Stimulated activated CD8-positive, alpha-beta memory T cell treated with anti-CD3 and anti-CD28 coated beads, Interleukin-7, amount 100 ng/mL, for 24 hours (primary cell): Measurements from ENCODE around the gene CFAP91.
"Not testable (repeated sequence)": the region's sequence is repeated elsewhere in the genome, so short reads cannot be mapped to it uniquely, and the experiment has no call there.

ENCODE experiments used
- DNase-seq: peaks from one replicate; pipeline ENCODE4 v3.0.0-alpha.2; 2020; ENCODE audit warnings: low read depth

CFAP91 gene

DNA sequence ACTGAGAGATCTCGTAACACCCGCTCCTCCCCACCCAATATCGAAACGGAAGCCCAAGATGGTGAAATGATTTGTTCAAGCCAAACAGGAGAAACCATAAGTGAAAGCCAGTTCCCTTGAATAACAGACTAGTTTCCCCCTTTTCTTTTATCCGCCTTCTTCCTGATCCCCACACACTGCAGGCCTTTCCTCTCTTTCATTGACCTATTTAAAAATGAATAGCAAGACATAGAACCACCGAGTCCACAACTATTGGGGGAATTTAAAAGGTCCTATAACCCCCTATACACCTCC lies 25.2 kb upstream of the CFAP91 start:
- DNase-seq: no peak

DNA sequence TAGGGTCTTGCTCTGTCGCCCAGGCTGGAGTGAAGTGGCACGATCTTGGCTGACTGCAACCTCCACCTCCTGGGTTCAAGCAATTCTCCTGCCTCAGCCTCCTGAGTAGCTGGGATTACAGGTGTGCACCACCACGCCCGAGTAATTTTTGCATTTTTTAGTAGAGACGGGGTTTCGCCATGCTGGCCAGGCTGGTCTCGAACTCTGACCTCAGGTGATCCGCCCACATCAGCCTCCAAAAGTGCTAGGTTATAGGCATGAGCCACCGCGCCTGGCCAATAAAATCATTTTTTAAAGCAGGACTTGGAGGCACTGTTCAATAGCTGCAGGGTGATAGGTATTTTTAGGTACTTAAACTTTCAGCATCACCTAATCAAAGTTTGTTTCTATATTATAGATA lies 24.6 kb upstream of the CFAP91 start:
- not testable (repeated sequence) for DNase-seq

DNA sequence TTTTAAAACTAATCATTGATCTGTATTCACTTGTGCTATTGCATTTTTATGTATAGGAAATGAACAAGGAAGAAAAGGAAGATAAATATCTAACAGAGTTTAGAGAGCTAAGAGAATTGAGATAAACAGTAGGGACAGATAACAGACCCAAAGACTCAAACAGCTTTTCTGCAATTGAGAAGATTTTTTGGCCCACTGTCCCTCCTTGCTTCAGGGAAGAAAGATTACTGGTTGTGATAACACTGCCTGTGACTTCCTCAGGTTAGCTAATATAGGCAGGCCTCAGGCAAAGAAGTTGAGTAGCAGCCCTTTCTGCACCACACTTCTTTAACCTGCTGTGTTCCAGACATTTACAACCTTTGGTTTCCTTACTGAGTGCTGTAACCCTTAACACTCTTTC lies 22.9 kb upstream of the CFAP91 start:
- DNase-seq: no peak

DNA sequence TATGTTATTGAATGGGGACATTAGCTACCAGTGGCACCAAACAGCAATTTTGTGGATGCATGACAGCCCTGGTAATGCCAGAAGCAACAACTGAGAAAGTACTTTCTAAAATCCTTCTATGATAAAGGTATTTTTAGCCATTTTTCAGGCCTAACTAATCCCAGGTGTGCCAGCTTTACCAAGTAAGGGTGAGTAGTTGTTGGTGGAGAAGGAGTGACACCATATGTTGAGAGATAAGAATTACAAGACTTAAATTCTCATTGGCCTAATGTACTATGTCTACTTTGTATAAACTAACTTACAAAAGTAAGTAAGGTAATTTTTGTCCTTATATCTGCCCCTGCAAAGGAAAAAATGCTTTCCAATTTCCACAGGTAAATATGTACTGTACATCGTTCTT lies 21.5 kb upstream of the CFAP91 start:
- no peak for DNase-seq

DNA sequence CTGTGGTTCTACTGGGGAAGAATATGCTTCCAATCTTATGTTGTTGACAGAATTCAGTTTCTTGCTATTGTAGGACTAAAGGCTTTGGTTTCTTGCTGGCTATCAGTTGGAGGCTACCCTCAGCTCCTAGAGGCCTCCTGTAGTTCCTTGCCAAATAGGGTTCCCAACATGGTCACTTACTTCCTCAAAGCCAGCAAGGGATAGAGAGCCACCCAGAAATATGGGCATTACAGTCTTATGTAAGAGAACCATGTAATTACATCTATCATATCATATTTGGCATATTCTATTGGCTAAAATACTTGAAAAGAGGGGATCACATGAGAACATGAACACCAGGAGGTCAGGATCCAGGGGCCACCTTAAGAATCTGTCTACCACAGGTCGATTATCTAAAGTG lies 19.4 kb upstream of the CFAP91 start:
- no peak for DNase-seq

DNA sequence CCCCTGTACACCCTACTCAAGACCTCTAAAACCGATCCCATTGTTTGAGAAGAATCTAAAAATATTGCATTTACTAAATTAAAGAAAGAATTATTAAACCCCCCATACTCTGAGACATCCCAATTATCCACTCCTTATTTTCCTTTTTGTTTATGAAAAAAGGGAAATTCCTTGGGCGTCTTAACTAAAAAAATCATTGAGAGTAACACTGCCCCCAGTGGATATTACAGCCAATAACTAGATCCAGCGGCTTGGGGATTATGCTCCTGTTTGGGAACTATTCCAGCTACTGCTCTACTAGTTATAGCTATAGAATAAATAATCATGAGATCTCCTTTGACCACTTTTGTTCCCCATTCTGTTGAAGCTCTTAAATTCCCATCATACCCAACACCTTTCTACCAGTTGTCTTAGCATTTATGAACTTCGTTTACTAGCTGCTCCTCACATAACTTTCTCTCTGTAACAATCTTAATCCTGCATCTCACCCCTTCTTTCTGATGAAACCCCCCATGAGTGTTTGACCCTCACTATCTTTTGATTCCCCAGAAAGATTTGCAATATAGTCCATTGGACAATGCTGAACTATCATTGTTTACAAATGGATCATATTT lies 12.7 kb upstream of the CFAP91 start:
- no peak for DNase-seq

DNA sequence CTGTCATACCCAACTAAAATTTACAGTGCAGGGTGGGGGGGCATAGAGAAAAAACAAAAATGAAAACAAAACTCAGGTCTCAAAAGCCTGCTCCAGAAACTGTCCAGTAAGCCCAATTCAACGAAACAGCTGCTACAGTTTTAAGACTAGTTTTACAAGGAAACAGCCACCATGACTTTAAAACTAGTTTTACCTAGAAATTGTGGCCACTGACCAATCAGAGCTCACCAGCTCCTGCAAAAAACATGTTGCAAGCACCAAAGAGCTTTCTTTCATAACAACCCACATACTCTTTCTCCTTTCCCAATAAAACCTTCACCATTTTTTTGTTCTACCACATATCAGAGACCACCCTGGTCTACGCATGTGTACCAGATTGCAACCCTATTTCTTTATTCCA lies 7.3 kb upstream of the CFAP91 start:
- no peak for DNase-seq

DNA sequence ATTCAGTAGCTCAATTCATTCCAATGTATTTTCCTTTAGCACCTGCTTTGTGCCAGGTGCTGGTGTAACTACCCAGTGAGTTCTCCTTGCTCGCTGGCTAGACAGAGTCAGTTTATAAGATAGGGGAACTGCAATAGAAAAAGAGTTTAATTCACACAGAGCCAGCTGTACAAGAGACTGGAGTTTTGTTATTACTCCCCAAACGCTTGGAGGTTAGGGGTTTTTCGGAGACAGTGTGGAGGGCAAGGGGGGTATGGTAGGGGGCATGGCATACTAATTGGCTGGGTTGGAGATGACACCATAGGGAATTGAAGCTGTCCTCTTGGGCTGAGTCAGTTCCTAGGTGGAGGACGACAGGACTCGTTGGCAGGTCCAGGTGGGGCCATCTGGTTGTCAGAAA lies 5.4 kb upstream of the CFAP91 start:
- DNase-seq: no peak

DNA sequence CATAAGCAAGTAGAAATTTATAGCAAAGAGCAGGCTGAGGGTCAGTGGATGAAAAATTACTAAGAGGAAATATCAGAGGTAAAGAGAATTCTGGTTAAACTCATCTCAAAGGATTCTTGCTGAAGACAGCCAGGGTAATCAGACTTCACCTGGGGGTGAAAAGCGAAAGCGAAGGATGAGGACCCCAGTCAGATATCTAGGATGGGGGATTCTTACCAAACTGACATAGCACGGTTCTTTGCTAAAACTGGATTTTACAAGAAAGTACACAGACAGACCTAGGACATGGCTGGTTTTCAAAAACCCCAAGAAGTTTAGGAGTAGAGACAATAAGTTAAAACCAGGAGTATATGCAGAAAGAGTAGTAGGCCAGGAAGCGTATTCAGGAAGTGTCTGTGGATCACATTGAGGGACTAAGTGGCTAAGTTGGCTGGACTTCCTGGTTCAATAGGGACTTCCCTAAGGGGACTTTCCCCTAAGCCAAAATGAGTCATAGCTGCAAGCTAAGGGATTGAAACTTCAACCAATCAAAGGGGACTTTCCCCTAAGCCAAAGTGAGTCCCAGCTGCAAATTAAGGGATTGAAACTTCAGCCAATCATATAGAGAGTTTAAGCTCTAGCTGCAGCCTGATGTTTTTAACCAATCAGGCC lies 2.4 kb upstream of the CFAP91 start:
- DNase-seq: no peak

DNA sequence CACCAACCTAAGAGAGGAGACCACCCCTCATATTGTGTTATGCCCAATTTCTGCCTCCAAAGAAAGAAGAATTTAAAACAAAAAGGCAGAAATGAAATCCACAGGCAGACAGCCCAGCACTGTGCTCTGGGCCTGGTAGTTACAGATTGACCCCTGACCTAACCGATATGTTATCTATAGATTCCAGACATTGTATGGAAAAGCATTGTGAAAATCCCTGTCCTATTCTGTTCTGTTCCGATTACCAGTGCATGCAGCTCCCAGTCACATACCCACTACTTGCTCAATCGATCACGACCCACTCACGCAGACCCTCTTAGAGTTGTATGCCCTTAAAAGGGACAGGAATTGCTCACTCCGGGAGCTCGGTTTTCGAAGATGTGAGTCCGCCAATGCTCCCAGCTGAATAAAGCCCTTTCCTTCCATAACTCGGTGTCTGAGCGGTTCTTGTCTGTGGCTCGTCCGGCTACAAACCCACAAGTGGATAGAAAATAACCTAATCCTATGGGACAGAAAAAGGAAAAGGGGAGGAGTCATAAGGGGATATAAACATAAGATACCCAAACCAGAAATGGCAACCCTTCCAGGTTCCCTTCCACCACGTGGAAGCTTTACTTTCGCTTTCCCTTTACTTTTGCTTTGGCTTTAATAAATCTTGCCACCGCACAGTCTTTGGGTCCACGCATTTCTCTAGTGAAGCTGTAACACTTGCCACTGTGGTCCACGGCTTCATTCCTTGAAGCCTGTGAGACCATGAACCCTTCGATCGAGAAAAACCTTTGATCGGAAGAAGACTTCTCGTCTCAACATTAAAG lies 1.7 kb upstream of the CFAP91 start:
- no peak for DNase-seq

DNA sequence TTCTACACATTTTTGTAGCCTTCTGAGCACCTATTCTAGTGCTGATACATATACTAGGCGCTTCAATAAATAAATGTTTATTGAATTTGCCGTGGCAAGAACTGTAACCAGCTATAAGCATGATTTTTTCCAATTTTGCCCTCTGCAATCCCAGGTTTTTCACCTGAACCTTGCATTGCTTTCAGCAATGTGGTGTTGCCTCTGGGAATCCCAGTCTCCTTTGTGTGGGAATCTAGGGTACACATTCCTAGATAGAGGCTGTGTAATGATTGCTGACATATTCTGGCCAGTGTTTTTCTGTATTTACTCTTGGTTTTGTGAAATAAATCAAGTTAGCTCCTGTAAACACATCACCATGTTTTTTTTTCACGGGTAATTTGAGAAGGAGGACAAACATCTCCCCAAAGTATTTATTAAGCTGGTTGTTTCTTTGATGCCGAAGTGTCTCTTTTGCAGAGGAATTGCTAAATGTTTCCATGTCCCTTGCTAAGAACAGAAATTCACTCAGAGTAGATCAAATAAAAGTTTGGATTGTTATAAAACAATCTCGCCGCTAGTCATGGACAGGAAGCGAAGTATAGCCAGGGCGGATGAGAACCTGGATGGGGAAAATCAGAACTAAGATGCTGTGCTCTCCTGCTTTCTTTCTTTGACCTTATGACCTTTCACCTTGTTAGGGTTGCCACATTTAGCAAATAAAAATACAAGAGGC lies 1.2 kb downstream of the CFAP91 start:
- no peak for DNase-seq

DNA sequence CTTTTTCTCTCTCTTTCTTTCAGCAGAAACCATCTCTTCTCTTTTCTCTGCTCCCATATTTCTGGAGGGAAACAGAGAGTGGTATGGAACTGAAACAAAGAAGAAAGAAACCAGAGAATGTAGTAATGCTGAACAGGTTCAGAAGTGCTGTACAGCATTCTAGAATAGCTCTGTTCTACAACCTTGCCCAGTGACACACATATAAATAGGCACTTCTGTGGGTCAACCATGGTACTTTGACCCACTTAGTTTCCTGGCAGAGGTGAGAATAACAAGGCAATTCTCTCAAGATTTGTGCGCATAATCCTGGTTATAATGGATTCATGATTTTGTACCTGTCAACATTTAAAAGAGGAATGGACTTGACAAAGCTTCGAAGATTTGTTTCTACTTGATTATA lies 12.3 kb downstream of the CFAP91 start:
- DNase-seq: no peak

DNA sequence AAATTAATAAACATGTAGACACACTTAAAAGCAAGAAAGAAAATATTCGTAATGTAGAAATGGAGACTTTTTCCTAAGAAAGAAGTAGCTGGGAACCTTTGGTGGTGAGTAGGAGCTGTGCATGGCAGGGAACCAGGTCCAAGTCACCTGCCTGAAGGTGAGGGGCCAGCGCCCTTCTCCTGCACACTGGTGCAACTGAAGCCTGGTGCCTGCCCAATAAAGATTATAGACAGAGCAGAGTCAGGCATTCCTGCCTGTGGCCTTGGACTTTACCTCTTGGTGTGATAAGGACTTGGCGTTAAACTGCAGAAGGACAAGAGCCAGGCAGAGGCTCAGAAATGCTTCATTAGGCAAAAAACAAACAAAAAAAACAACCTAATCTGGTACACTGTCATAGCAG lies 14.2 kb downstream of the CFAP91 start:
- no peak for DNase-seq

DNA sequence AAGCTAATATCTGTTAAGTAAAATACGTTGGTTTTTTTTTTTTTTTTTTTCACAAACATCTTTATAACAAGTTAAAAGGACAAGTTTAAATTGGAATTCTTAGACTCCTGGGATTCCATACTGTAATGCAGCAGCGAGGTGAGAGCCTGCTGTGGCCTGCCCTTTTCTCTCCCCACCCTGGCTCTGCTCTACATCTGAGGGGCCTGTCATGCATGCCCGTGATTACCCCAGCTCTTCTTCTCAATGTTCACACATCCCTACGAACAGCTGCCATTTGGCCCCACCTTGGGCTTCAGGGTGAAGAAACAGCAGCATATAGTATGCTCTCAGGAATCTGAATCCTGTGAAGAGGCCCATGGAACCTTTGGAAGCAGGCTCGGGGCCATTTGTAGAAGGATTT lies 14.7 kb downstream of the CFAP91 start:
- DNase-seq: no peak

DNA sequence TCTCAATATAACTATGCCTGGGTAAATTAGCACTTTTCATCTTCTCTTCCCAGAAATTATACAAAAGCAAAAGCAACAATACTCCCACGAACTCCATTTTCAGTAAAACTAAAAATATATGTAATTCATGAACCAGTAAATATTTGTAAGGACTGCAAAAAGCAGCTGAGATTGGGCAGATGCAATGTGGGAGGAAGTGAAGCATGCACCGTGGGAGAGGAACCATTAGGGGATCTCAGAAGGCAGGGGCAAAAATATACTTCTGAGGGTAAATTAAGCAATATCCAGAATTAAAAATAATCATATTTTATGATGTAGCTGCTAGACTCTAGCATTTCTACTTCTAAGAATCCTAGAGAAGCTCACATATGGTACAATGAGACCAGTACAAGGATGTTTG lies 20.2 kb downstream of the CFAP91 start:
- DNase-seq: no peak

DNA sequence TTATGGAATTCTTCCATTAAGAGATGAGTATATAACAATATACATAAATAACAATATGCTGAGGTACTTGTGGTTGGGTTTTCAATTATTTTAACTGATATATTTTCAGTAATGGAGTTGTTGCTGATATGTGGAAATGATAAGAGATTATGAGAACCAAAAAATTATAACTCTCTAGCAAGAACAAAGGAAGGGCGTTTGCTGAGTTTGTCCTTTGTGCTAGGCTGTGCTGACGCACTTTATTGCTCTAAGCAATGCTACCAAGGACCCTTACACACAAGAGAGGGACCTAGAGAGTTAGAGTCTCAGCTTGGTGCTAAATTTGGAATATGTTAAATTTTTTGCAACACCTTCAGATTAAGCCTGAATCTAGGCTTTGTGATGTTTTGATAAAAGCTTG lies 24.1 kb downstream of the CFAP91 start:
- DNase-seq: no peak

DNA sequence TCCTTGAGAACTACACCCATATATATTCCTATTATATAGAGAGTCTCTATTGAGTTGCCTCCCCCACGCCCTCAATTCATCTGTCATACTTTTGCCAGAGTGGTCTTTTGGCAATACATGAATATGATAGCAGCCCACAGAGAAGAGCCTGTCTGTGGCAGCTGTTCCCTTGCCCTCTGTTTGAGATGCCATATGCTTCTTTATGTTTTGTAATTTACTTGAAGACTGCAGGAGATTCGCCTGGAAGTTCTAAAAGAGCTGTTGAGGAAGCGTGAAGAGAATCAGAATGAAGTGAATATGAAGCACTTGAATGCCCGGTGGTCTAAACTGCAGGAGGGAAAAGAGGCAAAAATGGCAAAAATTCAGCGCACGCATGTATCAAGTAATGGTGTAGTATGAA lies 27.2 kb downstream of the CFAP91 start:
- DNase-seq: no peak

DNA sequence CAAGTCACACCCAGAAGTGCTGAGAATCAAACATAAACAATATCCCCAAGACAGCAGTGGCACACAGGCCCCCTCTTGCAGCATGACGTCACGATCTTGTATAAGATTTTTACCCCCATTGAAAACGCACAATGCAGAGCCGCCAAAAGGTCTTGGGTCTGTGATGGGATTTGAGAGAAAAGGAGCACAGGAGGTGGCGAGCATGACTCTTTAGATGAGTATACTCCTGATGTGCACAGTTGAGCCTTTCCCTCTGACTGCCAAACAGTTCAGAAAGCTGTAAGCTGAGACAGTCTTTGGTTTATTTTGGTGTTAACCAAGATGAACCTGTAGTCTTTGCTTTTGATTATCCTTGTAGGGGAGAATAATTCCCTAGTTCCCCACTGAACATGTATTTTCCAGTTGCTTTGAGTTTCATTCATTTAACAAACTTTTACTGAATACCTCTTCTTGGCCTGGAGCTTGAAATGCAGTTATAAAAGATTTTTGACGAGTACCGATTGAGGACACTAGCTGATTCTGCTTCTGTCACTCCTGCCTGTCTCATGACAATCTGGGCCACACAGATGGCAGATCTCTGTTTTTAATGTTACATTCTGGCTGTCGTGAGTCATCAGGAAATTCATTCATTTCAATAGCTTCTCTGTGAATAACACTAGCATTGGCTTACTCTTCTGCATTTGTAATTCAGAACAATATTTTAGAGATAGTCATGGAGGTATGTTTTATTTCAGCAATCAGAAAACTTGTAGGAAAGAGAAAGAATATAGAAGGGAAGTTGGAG lies 28.9 kb downstream of the CFAP91 start:
- no peak for DNase-seq

DNA sequence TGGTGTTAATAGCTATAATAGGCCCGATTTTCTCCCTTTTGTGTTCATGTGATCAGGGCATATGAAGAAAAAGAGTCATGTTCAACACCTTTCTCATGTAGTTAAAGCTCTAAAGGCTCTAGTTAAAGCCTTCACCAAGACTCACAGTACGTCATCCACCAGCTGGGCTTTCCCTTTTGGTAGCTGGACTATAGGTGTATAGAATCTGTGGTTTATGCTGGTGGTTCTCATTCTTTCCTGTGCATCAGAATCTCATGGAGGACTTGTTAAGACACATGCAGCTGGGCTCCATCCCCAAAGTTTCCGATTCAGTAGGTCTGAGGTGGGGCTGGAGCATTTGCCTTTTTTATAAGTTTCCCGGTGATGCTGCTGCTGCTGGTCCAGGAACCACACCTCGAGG lies 31.0 kb downstream of the CFAP91 start:
- DNase-seq: no peak

DNA sequence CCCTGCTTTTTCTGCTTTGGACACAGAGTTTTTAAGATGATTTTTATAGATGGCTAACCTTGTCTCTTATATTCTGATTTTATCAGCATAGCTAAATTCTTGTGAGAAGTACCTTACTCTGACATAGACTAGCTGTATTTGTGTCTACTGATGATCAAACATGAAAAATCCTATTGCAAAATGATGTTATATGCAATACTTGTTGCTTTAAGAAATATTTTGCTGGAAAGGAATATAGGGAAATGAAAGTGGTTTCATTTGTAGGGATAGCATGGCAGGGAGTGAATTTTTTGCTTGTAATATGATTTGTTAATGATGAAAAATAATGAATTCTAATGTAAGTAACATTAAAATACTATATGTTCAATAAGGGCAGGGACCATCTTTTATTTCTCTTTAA lies 35.9 kb downstream of the CFAP91 start:
- DNase-seq: no peak

DNA sequence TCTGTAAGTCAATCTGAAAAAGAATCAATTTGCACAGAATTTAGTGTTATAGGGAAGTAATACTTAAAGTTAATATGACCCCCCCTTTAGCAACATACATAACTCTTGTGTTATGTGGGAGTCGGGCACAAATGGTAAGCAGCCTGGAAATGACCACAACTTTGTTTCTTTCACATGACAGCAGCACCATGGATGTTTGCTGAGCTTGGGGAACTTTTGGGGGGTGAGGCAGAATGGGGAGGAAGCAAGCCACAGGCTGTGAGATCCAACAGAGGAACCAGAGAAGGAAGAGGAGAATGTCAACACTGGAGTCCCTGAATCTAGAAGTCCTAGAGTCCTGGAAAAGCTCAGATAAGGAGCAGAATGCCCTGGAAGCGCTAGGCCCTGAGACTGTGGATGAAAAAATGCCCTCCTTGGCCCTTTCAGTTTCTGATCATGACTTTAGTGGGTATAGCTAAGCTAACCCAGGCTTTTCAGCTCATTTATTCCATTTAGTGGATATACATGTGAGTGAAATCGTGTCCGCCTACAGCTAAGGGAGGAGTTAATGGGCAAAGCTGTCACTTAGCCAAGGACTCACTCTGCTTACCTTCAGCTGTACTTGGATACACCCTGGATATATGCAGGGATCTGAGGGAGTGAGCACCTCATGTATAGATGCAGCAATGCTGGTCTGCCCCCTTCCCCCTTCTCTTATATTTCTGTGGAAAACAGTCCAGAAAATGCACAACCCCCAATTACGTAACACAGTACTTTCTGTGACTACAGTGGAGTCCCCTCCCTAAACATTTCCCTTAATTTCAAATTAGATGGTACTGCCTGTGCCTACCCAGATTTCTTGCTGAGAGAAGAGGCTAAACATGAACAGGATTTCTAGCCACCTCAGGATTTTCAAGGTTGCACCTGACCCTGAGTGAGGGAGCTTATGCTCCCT lies 39.1 kb downstream of the CFAP91 start:
- DNase-seq: no peak
